ENCODE measurements around the gene OR6B2. TPM values are rescaled to one million over a fixed set of nuclear protein-coding genes. Genes with fewer than 3 reads are reported as not detected.

The OR6B2 gene
- total RNA-seq = not detected in 2 replicates

DNA sequence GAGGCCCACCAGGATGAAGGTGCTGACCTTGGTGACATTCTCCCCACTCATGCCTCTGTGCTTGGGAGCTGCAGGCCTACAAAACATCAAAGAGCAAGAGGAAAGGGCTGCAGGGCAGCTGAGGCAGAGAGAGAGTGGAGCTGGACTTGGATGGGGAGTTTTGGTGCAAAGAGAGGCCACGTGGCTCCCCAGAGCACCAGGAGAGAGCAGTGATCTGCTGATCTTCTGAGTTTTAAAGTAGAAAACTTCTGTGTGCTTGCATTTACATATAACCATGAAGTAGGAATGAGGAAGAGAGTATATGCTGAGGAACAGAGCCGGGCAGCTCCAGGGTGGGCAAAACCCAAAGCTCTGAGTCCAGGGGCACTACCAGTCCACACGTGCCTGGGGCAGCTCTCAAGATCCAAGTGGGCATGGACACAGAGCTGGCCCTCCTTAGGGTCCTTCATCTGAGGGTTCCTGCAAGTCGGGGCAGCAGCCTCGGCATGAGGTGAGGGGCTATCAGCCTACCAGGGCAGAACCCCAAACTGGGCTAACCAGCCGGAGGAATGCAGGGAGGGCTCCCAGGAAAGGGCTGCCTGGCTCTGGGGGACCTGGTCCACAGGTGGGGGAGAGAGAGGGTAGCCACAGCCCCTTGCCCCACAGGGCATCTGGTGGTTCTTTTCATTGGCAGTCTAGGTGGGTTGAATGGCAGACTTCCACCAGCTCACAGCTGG, at the start of gene OR6B2:
OR6B2 (minus strand) TSS at position 51 of the 716 bp plus-strand sequence; CDS start at position 51, 0 bp downstream.

GRCh38 chr2:240053173-240054155, 23.2 kb upstream of the OR6B2 start, which contains the start of gene OR6B3:
Gene OR6B3 (minus strand): TSS chr2:240053521.

Other genes starting within 250 kb of the OR6B2 start
- 119 and 134 TPM in 2 replicates for gene NDUFA10, start 5.1 kb downstream of the OR6B2 start, total RNA-seq
- not detected in 2 replicates for gene OR6B3, start 23.1 kb upstream of the OR6B2 start, total RNA-seq
- 193 and 270 TPM in 2 replicates for gene COPS9, start 105.9 kb upstream of the OR6B2 start, total RNA-seq
- not detected in 2 replicates for gene OTOS, start 110.2 kb upstream of the OR6B2 start, total RNA-seq